Stimulated activated CD8-positive, alpha-beta memory T cell treated with anti-CD3 and anti-CD28 coated beads, Interleukin-15, amount 100 ng/mL, for 4 hours (primary cell): ENCODE measurements around the gene ROMO1.

Experiments used
- DNase-seq, 2 donors: peaks; one replicate each; pipeline ENCODE4 v3.0.0-alpha.2; 2020; ENCODE audit warnings: low read depth in 2 of 2

Gene ROMO1

GRCh38 chr20:35699127-35699956 is at the start of gene ROMO1, which contains the start of gene NFS1:
TSS of gene ROMO1 (plus strand) at chr20:35699405. CDS start at chr20:35699633, 228 bp downstream.
TSS of gene NFS1 (minus strand) at chr20:35699352. CDS start at chr20:35699288, 64 bp downstream.
- peak; percentile 63 to 71 for DNase-seq

GRCh38 chr20:35650632-35651031 is 48.6 kb upstream of the ROMO1 start:
- no peak for DNase-seq

- DNase-seq: no peak
These were observed 47.2 kb upstream of the ROMO1 start for GRCh38 chr20:35651958-35652357.

GRCh38 chr20:35652641-35653429 is 46.4 kb upstream of the ROMO1 start:
- DNase-seq: no peak

- no peak for DNase-seq
These were observed 45.8 kb upstream of the ROMO1 start for GRCh38 chr20:35653430-35653734.

GRCh38 chr20:35653893-35654292 is 45.3 kb upstream of the ROMO1 start:
- no peak for DNase-seq

- DNase-seq: no peak
These were observed 44.8 kb upstream of the ROMO1 start for GRCh38 chr20:35654415-35654814.

GRCh38 chr20:35657271-35657670 is 41.9 kb upstream of the ROMO1 start:
- DNase-seq: no peak

GRCh38 chr20:35660122-35660937 is 38.9 kb upstream of the ROMO1 start:
- no peak for DNase-seq

GRCh38 chr20:35661053-35661452 is 38.2 kb upstream of the ROMO1 start:
- DNase-seq: no peak

- no peak for DNase-seq
These were observed 37.3 kb upstream of the ROMO1 start for GRCh38 chr20:35661908-35662307.

GRCh38 chr20:35662551-35662950 is 36.7 kb upstream of the ROMO1 start:
- no peak for DNase-seq

- DNase-seq: peak; percentile 31 to 43
These were observed 35.4 kb upstream of the ROMO1 start for GRCh38 chr20:35663516-35664465.

- peak; percentile 85 to 87 for DNase-seq
These were observed 34.6 kb upstream of the ROMO1 start, which contains the start of the genes CPNE1 and RBM12 for GRCh38 chr20:35664466-35665206. TSS of gene CPNE1 (minus strand) at chr20:35664900. CDS start at chr20:35632923, 31,977 bp downstream. TSS of gene RBM12 (minus strand) at chr20:35664900. CDS start at chr20:35655322, 9,578 bp downstream.

GRCh38 chr20:35665949-35666288 is 33.3 kb upstream of the ROMO1 start:
- no peak for DNase-seq

GRCh38 chr20:35669221-35669620 is 30.0 kb upstream of the ROMO1 start:
- DNase-seq: no peak

- DNase-seq: no peak
These were observed 29.5 kb upstream of the ROMO1 start for GRCh38 chr20:35669681-35670080.

GRCh38 chr20:35673884-35674283 is 25.3 kb upstream of the ROMO1 start:
- DNase-seq: no peak

GRCh38 chr20:35674921-35675320 is 24.3 kb upstream of the ROMO1 start:
- DNase-seq: no peak
